ENCODE results near the gene AAMP.

AAMP gene

DNA sequence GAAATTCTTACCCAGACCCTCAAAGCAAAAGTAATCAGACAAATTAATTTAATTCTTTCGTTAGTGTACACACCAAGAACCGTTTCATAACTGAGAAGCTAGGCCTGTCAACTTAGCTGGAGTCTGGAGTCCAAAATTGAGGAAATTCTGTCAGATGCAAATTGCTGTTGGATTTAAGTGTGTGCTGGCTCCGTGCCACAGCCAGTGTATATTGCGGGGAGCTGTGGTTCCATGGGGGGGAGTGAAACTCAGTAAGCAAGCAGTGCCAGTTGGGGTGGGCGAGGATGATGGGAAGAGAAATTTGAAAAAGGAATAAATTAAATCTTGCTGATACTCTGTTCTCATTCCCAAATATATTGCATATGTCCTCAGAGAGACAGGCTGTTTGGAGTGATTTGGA is 48.9 kb downstream of the AAMP start:
- peak overlapping the region; percentile 88 for H3K4me2 ChIP-seq (ENCODE audit: low read depth, low read length)
- peak overlapping the region; percentile 94 for H3K4me3 ChIP-seq (ENCODE audit: low read length)
- H3K79me2 ChIP-seq (ENCODE audit: low read length): peaks cover 98% of the 10 kb centered on the region
- H3K4me1 ChIP-seq (ENCODE audit: low read length): peaks cover 58% of the 10 kb centered on the region
- no peaks in the 10 kb centered on the region for H3K9me2 ChIP-seq (replicated peaks; ENCODE audit: insufficient read depth, low read length)
- H3K27ac ChIP-seq (ENCODE audit: low read length): peak overlapping the region; percentile 85; the same call in 1 of the 2 replicates
- peaks cover 84% of the 10 kb centered on the region for H3F3A ChIP-seq (ENCODE audit: insufficient read depth, low read length)
- no peak for TF ChIP-seq EZH2 (optimal IDR thresholded peaks at IDR 0.05; ENCODE audit: low read depth, low read length)
- TF ChIP-seq, protein P1, sequence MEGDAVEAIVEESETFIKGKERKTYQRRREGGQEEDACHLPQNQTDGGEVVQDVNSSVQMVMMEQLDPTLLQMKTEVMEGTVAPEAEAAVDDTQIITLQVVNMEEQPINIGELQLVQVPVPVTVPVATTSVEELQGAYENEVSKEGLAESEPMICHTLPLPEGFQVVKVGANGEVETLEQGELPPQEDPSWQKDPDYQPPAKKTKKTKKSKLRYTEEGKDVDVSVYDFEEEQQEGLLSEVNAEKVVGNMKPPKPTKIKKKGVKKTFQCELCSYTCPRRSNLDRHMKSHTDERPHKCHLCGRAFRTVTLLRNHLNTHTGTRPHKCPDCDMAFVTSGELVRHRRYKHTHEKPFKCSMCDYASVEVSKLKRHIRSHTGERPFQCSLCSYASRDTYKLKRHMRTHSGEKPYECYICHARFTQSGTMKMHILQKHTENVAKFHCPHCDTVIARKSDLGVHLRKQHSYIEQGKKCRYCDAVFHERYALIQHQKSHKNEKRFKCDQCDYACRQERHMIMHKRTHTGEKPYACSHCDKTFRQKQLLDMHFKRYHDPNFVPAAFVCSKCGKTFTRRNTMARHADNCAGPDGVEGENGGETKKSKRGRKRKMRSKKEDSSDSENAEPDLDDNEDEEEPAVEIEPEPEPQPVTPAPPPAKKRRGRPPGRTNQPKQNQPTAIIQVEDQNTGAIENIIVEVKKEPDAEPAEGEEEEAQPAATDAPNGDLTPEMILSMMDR (IDR thresholded peaks at IDR 0.05; ENCODE audit: low read length): no peak
- TF ChIP-seq EZH2phosphoT487 (IDR thresholded peaks at IDR 0.05; ENCODE audit: low read length): no peak
- no peak for DNase-seq
- H2AFZ ChIP-seq (ENCODE audit: low read length): no peak overlapping the region
- no peaks in the 10 kb centered on the region for H3K9me3 ChIP-seq (replicated peaks; ENCODE audit: insufficient read depth, low read length)
- peaks cover 14% of the 10 kb centered on the region; the same call in 1 of the 2 replicates for H3K36me3 ChIP-seq (replicated peaks; ENCODE audit: insufficient read depth, low read length)
- H4K20me1 ChIP-seq (ENCODE audit: insufficient read depth, low read length): peaks cover 11% of the 10 kb centered on the region; the same call in 1 of the 2 replicates
- H3K27me3 ChIP-seq (replicated peaks; ENCODE audit: insufficient read depth, low read length): no peaks in the 10 kb centered on the region
- H3K9ac ChIP-seq (ENCODE audit: low read length): peak overlapping the region; percentile 92; the same call in 1 of the 2 replicates

DNA sequence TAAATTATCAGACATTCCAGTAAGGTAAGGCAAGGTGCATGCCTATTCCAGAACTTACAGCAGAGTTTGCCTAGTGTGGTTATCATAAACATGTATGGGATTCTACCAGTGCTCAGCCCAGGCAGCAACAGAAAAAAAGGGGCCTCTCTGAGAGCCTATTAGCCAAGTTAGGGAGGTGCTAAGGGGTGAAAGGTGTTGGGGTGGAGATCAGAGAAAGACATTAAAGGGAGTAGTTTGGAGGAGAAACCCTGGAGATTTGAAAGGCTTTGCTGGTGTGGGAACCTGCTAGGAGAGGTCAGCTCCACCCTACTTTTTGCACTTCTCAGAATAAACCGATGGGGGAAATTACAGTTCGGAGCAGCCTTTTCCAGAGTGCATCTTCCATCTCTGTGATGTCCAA is 50.0 kb downstream of the AAMP start:
- DNase-seq: peak; percentile 23
- Histone ChIP-seq H3K4me3 (ENCODE audit: low read length) (peak overlapping the region; percentile 94), H3K9me2 (replicated peaks; ENCODE audit: insufficient read depth, low read length) (no peaks in the 10 kb centered on the region), H4K20me1 (ENCODE audit: insufficient read depth, low read length) (peaks cover 11% of the 10 kb centered on the region; the same call in 1 of the 2 replicates), H3K27ac (ENCODE audit: low read length) (peak overlapping the region; percentile 85), H3K36me3 (replicated peaks; ENCODE audit: insufficient read depth, low read length) (peaks cover 14% of the 10 kb centered on the region; the same call in 1 of the 2 replicates), H3K79me2 (ENCODE audit: low read length) (peaks cover 87% of the 10 kb centered on the region), H2AFZ (ENCODE audit: low read length) (no peak overlapping the region), H3K27me3 (replicated peaks; ENCODE audit: insufficient read depth, low read length) (no peaks in the 10 kb centered on the region), H3K9me3 (replicated peaks; ENCODE audit: insufficient read depth, low read length) (no peaks in the 10 kb centered on the region), H3K4me1 (ENCODE audit: low read length) (peaks cover 51% of the 10 kb centered on the region), H3K9ac (ENCODE audit: low read length) (peak overlapping the region; percentile 92; the same call in 1 of the 2 replicates), H3K4me2 (ENCODE audit: low read depth, low read length) (peak overlapping the region; percentile 88), H3F3A (ENCODE audit: insufficient read depth, low read length) (peaks cover 81% of the 10 kb centered on the region)
- TF ChIP-seq, protein P1 (IDR thresholded peaks at IDR 0.05; ENCODE audit: low read length): no peak
- no peak for TF ChIP-seq EZH2phosphoT487 (IDR thresholded peaks at IDR 0.05; ENCODE audit: low read length)
- no peak for TF ChIP-seq EZH2 (optimal IDR thresholded peaks at IDR 0.05; ENCODE audit: low read depth, low read length)

DNA sequence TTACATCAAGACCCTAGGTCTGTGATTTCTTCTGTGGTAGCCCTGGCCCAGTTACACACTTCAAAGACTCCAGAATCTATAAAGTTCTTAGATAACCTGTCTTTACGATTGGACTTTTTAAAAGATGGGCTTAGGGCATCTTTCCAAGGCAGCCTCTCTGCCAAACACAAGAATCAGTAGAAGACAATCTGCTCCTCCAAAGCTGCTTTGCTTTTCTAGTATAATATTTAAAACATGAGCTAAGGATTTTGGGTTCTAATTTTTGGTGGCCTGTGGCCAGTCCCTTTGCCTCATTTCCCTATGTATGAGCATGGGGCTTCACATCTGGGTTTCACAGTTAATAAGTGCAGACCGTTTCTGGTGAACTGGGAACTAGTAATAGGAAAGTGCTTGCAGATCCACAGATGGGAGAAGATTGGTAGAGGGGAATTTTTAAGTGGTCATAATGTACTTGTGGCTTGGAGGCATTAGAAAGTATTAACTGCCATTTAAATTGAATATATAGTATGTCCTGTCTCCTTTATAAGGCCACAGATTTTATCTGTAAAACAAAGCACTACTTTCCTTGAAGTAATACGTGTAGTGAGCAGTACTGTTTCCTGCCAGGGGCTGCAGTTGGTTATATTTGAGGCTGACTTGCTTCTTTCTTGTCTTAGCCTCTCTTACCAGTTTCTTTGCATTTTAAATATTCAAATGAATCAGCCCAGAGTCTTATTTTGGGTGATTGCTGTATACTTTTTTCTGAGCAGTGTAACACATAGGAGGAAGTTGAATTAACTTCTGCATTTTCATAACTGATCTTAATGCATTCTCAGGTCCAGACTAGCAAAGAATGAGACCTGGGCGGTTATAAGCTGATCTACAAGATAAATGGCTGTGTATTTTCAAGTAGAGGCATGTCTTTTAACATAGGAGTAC is 51.4 kb downstream of the AAMP start:
- Histone ChIP-seq H3K36me3 (replicated peaks; ENCODE audit: insufficient read depth, low read length) (peaks cover 14% of the 10 kb centered on the region; the same call in 1 of the 2 replicates), H3K9me3 (replicated peaks; ENCODE audit: insufficient read depth, low read length) (no peaks in the 10 kb centered on the region), H3K9me2 (replicated peaks; ENCODE audit: insufficient read depth, low read length) (no peaks in the 10 kb centered on the region), H3K79me2 (ENCODE audit: low read length) (peaks cover 73% of the 10 kb centered on the region), H3F3A (ENCODE audit: insufficient read depth, low read length) (peaks cover 68% of the 10 kb centered on the region), H3K4me3 (ENCODE audit: low read length) (peak overlapping the region; percentile 94), H3K27ac (ENCODE audit: low read length) (peak overlapping the region; percentile 85), H3K27me3 (replicated peaks; ENCODE audit: insufficient read depth, low read length) (no peaks in the 10 kb centered on the region), H4K20me1 (ENCODE audit: insufficient read depth, low read length) (peaks cover 8% of the 10 kb centered on the region; the same call in 1 of the 2 replicates), H3K4me1 (ENCODE audit: low read length) (peaks cover 37% of the 10 kb centered on the region), H2AFZ (ENCODE audit: low read length) (no peak overlapping the region), H3K4me2 (ENCODE audit: low read depth, low read length) (peak overlapping the region; percentile 88), H3K9ac (ENCODE audit: low read length) (peak overlapping the region; percentile 92)
- DNase-seq: peak; percentile 33
- no peak for TF ChIP-seq EZH2 (optimal IDR thresholded peaks at IDR 0.05; ENCODE audit: low read depth, low read length)
- TF ChIP-seq, protein P1 (IDR thresholded peaks at IDR 0.05; ENCODE audit: low read length): no peak
- no peak for TF ChIP-seq EZH2phosphoT487 (IDR thresholded peaks at IDR 0.05; ENCODE audit: low read length)
